HG03565 (cell line): Measurements from ENCODE around the gene BLTP3A.
A peak's percentile ranks its signal among the peaks of the same experiment; 100 is the strongest.
"Not testable (repeated sequence)": the region's sequence is repeated elsewhere in the genome, so short reads cannot be mapped to it uniquely, and the experiment has no call there.

ENCODE experiments used
- ATAC-seq: cut with Tn5 transposase; IDR thresholded peaks from one replicate; pipeline ENCODE4 v1.9.1; 2021; ENCODE audit warnings: mild to moderate bottlenecking, moderate library complexity; ENCODE audit not compliant: unreplicated experiment

Gene BLTP3A

DNA sequence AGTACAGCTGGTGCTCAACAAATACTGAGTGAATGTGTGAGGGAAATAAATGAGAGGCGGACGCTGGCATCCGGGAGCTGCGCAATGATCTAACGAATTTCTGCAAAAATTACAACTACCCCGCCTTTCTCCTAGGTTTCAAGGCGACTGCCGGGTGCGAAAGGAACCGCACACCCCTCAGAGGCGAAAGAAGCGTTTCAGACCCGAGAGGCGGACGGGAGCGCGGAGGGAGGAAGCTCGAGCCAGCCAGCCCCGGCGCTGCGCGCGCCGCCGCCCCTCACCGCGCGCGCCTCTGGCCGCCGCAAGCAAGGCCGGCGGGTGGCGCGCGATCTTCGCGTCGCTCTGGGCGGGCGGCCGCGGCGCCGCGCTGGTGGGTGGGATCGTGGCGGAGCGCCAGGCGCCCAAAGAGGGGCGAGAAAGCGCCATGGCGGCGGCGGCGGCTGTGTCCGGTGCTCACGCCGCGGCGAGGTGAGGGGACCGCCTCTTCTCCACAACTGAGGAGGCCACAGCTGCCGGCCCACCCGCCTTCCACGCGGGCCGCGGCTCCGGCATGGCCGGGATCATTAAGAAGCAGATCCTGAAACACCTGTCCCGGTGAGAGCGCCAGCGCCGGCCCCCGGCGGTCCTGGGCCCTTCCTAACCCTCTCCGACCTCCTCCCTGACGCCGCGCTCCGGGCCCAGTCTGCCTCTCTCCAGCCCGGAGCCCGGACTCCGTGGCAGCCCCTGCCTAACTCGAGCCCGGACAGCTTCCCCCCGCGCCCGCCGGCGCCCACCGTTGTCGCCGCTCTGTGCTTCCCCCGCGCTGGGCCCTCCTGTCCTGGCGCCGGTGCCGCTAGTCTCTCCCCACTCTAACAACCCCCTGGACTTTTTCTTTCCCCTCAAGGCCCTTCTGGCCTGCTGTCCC, at the start of gene BLTP3A:
BLTP3A (plus strand) TSS at position 383 of the 904 bp plus-strand sequence; CDS start at position 551, 168 bp downstream.
- peak; percentile 52 for ATAC-seq

DNA sequence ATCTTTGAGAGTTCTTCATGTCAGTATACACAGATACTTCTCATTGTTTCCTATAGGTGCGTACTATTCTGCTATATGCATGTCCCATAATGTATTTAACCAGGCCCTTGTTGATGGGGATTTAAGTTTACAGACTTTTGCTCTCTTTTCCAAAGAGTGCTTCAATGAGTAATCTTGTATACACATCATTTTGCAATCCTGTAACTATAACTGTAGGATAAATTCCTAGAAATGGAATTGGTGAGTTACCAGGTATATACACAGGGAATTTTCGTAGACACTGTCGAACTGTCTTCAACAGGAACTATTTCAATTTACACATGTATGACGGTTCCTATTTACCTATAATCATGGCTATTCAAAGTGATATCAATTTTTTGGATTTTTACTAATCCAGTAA, 49.8 kb upstream of the BLTP3A start:
- ATAC-seq = no peak

DNA sequence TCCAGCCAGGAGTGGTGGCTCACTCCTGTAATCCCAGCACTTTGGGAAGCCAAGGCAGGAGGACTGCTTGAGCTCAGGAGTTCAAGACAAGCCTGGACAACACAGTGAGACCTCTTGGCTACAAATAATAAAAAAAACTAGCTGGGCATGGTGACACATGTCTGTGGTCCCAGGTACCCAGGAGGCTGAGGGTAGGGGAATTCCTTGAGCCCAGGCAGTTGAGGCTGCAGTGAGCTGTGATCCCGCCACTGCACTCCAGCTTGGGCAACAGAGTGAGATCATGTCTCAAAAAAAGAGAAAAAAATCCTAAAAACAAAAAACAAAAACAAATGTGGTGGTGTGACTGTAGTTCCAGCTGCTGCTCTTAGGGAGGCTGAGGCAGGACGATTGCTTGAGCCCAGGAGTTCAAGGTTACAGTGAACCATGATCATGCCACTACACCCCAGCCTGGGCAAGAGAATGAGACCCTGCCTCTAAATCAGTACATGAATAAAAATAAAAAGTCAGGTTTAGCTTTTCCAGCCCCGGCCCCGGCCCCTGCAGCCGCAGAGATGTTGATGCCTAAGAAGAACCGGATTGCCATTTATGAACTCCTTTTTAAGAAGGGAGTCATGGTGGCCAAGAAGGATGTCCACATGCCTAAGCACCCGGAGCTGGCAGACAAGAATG, 48.1 kb upstream of the BLTP3A start:
- no peak for ATAC-seq

DNA sequence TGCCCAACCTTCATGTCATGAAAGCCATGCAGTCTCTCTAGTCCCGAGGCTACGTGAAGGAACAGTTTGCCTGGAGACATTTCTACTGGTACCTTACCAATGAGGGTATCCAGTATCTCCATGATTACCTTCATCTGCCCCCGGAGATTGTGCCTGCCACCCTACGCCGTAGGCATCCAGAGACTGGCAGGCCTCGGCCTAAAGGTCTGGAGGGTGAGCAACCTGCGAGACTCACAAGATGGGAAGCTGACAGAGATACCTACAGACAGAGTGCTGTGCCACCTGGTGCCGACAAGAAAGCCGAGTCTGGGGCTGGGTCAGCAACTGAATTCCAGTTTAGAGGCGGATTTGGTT, 47.6 kb upstream of the BLTP3A start:
- ATAC-seq = not testable (repeated sequence)

- ATAC-seq = no peak
Observed at GRCh38 chr6:34745277-34746103, 46.4 kb upstream of the BLTP3A start.

- ATAC-seq = no peak
Observed at GRCh38 chr6:34746104-34746846, 45.6 kb upstream of the BLTP3A start.

GRCh38 chr6:34748757-34749156, 43.1 kb upstream of the BLTP3A start:
- ATAC-seq = no peak

DNA sequence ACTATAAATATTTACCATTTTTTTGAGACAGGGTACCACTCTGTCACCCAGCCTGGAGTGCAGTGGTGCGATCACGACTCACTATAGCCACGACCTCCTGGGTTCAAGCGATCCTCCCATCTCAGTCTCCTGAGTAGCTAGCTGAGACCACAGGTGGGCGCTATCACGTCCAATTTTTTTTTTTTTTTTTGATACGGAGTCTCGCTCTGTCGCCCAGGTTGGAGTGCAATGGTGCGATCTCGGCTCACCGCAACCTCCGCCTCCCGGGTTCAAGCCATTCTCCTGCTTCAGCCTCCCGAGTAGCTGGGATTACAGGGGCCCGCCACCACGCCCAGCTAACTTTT, 35.4 kb upstream of the BLTP3A start:
- ATAC-seq = not testable (repeated sequence)

- ATAC-seq = no peak
Observed at GRCh38 chr6:34757687-34758274, 34.1 kb upstream of the BLTP3A start.

GRCh38 chr6:34760108-34760507, 31.8 kb upstream of the BLTP3A start:
- no peak for ATAC-seq

DNA sequence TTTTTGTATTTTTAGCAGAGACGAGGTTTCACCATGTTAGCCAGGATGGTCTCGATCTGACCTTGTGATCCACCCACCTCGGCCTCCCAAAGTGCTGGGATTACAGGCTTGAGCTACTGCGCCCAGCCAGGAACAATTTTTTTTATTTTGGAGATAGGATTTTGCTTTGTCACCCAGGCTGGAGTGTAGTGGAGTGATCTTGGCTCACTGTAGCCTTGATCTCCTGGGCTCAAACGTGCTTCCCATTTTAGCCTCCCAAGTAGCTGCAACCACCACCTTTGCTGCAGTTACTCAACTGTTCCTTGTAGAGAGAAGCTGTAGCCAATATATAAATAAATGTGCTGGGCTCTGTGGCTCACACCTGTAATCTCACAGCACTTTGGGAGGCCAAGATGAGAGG, 30.2 kb upstream of the BLTP3A start:
- ATAC-seq = not testable (repeated sequence)

- ATAC-seq = no peak
Observed at GRCh38 chr6:34768148-34768547, 23.7 kb upstream of the BLTP3A start.

GRCh38 chr6:34771727-34772126, 20.2 kb upstream of the BLTP3A start:
- ATAC-seq = no peak

- ATAC-seq = no peak
Observed at GRCh38 chr6:34772940-34773339, 18.9 kb upstream of the BLTP3A start.

GRCh38 chr6:34773916-34774315, 18.0 kb upstream of the BLTP3A start:
- ATAC-seq = no peak

- no peak for ATAC-seq
Observed at GRCh38 chr6:34774967-34775366, 16.9 kb upstream of the BLTP3A start.

- not testable (repeated sequence) for ATAC-seq
Observed at GRCh38 chr6:34785375-34785774, 6.5 kb upstream of the BLTP3A start.

DNA sequence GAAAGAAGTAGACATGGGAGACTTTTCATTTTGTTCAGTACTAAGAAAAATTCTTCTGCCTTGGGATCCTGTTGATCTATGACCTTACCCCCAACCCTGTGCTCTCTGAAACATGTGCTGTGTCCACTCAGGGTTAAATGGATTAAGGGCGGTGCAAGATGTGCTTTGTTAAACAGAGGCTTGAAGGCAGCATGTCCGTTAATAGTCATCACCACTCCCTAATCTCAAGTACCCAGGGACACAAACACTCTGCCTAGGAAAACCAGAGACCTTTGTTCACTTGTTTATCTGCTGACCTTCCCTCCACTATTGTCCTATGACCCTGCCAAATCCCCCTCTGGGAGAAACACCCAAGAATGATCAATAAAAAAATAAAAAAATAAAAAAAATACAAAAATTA, 4.7 kb upstream of the BLTP3A start:
- ATAC-seq = not testable (repeated sequence)

- ATAC-seq = no peak
Observed at GRCh38 chr6:34788111-34788510, 3.8 kb upstream of the BLTP3A start.

DNA sequence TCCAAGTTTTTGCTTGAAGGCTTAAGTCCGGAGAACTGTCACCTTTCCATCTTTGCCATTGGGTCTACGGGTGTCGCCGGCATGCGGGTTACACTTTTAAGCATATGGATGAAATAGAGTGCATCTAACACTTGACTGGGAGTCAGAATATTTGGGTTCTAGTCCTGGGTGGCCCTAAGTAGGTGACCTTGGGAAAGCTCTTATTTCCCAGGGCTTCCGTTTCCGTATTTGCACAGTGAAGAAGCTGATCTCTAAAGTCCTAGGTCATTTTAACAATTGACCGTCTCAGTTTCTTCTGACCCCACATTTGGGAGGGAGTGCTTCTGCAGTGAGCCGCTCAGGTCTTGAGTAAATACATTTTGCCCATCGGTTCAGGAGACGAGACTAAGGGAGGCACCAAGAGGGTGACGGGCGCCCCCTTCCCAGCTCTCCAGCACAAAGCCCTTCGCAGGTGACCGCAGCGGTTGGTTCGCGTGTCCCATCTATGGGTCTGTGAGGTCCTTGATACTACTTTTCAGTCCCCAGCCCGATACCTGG, 651 bp upstream of the BLTP3A start:
- ATAC-seq = no peak
